NOMO-1 treated with DMSO at 0.1 percent for 48 hours (cell line): Measurements from ENCODE around the gene AUH.

Experiments
- DNase-seq: peaks from one replicate; lab custom pipeline; 2025; ENCODE audit not compliant: unreplicated experiment; lab: John Stamatoyannopoulos, UW

The AUH gene

DNA sequence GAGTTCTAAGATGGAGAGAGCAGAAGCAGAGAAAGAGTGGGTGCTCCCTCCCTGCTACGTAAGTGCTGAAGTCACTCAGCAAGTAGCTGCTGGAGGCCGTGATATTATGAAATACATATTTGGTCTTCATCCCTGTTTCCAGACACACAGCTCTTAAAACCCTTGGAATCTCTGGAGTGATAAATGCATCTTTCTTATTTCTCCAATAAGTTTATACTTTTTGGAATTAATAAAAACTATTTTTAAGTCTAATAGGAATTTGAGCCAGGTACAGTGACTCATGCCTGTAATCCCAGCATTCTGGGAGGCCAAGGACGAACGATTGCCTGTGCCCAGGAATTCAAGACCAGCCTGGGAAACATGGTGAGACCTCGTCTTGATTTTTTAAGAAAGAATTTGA lies 60.6 kb downstream of the AUH start:
- no peak for DNase-seq

DNA sequence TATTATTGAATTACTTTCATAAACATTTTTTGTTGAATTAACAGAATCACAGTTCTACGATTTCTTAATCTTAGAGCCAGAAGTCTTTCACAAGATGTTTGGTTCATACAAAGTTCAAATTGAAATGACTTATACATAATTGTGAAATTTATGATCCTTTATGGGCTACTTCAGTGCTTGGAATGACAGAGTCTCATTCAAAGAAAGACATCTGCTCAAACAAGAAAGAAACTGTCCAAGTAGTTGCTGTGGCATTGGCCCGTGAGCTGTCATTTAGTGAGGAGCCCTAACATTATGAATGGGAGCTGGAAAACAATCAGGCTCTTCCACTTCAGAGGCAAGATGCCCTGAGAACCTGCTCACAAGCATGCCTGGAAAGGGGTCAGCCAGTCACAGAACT lies 63.4 kb downstream of the AUH start:
- peak; percentile 36 for DNase-seq

DNA sequence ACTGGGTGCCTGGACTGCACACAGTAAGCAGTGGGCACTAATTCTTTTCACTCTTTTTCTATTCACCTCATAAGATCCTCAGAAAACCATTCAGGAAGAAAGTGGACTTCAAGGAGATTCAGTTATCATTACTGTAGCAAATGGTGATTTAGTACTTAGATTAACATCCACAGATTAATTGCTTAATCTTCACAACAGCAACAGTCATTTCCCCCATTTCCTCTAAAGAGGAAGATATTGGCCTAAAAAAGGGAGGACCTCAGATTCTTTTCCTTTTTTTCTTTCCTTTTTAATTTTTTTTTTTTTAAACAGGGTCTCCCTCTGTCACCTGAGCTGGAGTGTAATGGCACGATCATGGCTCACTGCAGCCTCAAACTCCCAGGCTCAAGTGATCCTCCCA lies 64.4 kb downstream of the AUH start:
- peak; percentile 7 for DNase-seq

DNA sequence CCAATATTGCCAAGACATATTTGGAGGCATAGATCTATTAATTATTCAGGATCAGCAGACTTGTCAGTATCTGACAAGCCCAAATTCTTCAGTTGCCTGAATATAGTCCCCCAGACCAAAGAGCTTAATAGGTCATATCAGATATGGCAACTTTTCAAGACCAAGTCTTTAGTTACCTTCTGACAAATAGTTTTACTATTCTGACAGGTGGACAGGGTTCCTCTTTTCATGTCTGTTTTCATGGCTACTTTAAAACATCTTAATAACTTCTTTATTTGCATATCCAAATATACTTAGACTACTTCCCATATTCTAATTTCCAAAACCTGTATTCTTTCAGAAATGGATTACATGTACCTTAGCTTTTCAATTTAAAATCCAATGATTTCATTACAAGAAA lies 65.4 kb downstream of the AUH start:
- DNase-seq, result peak; percentile 4

DNA sequence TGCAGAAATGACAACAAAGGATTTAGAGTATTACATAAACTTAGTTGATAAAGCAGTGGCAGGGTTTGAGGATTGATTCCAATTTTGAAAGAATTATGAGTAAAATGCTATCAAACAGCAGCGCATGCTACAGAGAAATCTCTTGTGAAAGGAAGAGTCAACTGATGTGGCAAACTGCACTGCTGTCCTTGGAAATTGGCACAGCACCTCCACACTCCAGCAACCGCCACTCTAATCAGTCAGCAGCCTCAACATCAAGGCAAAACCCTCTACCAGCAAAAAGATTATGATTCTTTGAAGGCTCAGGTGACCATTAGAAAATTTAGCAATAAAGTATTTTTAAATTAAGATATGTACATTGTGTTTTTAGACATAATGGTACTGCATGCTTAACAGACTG lies 66.4 kb downstream of the AUH start:
- DNase-seq, result no peak

DNA sequence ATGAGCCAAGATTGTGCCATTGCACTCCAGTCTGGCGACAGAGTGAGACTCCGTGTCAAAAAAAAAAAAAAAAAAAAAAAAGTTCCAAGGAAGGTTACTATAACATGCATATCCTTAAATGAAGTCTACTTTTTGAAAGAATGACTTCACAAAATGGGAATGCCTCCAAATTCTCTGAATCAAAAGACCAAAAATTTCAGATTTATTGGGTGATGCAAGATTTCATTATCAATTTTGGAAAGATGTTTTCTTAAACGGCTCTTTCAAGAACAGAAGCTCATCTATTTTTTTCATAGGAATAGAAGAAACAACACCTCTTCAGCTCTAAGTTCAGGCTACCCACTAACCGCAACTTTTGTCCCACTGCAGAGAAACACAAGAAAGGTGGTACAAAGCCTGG lies 69.9 kb downstream of the AUH start:
- DNase-seq, result no peak

DNA sequence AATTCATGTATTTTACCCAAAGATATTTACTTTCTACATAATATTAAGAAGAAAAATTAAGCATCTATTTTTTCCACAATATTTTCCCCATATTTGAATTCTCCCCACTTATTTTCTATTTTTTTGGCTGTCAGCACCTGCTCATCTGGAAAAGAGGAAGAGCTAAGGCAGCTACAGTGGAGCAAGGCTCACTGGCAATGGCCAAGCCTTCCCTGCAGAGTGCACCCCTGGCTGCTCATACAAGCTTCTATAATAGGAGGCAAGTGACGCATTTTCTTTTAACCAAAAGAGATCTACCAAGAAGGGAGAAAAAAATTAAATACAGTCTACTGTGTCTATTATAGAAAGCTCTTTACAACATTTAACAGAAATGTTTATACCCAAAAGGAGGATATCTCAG lies 72.5 kb downstream of the AUH start:
- no peak for DNase-seq

DNA sequence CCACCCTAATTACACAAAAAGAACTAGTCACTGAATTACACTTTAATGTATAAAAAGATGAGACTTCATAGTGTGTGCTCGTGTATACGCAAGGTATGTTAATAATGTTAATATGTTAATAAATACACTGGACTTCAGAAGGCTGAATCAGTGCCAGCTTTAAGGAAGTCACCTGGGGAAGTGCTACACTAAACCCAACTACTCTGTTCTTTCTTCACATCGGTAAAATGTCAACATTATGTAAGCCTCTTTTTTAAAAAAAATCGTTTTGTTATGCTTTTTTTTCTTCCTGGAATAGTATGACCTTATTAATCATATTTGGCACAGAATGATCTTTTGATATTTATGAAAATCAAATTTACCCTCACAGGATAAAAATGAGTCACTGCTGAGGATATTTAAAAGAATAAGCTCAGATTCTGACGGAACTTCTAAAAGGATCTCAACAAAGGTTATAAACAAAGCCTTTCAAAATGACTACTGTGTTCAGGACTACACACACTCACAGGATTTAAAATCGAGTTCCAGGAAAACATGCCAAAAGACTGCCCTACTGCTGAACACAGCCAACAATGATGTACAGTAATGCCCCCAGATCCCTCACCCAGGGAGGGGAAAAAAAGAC lies 75.9 kb downstream of the AUH start:
- no peak for DNase-seq

DNA sequence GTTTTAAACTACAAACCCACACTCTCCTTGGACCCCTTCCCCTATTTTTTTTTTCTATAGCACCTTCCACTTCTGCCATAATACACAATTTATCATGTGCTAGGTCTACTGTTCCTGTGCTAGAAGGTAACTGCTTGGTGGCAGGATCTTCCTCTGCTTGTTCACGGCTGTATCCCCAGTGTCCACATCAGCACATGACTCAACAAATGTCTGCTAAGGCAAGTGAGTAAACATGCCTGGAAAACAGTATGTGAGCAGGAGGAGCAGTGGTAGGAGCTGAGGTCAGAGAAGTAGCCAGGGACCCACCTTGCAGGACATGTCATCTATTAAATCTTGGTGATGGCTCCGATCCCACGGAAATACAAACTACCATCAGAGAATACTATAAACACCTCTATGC lies 79.4 kb downstream of the AUH start:
- DNase-seq, result no peak

DNA sequence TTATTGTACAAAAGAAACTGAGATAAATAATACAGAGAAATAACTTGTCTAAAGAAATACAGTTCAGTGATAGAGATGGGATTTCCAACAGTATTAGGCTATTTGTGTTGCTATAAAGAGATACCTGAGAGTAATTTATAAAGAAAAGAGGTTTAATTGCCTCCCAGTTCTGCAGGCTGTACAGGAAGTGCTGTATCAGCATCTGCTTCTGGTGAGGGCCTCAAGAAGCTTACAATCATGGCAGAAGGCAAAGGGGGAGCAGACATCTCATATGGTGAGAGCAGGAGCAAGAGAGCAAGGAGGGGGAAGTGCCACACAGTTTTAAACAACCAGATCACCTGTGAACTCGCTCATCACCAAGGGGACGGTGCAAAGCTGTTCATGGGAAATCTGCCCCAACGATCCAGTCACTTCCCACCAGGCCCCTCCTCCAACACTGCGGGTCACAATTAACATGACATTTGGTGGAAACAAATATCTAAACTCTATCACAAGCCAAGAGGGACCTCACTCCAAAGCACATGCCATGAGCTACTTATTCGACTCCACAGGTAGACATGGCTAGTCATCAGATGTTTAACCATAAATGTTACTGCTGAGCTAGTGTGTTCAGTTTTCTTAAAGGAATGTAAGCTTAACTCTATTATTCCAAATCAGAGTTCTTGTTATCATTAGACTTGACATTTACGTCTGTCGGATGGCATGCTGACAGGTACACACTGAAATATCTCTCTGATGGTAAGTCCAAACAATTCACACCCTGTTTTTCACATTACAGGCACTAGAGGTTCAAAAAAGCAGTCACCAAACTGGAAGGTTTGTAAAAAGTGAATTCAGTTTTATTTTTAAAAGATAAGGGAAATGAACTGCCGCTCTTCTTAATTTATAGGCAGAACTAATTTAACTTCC lies 82.2 kb downstream of the AUH start:
- DNase-seq, result no peak

DNA sequence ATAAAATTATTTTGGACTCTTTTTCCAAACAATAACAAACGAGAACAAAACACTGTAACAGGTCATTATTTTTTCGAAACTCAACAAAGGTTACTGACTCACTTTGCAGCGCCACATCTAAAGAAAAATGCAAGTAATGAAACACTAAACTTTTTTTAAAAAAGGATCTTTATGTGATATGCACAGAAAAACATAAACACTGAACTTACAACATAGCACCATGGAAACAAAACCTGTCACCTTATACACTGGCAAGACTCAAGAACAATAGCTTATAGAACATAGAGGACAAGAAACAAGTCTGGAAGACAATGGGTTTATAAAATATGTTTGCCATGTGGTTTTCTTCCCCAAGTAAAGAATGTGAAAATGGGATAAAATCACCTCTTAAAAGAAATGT lies 85.2 kb downstream of the AUH start:
- DNase-seq, result no peak

DNA sequence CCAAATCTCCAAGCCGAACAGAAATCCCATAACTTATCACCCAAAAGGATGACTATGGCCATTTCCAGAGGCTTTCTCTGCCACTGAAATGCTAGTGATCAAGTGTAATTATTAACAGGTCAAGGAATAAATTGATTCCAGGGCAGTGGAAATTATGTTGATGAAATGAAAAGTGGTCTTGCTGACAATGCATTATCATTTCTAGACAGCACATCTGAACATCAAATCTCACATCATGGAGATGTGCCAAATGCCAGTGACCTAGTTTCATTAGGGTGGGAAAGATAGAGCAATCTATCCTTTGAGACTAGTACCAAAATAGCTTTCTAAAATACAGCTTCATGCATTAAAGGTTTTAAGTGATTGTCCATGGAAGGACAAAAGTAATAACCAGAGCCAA lies 86.1 kb downstream of the AUH start:
- no peak for DNase-seq

DNA sequence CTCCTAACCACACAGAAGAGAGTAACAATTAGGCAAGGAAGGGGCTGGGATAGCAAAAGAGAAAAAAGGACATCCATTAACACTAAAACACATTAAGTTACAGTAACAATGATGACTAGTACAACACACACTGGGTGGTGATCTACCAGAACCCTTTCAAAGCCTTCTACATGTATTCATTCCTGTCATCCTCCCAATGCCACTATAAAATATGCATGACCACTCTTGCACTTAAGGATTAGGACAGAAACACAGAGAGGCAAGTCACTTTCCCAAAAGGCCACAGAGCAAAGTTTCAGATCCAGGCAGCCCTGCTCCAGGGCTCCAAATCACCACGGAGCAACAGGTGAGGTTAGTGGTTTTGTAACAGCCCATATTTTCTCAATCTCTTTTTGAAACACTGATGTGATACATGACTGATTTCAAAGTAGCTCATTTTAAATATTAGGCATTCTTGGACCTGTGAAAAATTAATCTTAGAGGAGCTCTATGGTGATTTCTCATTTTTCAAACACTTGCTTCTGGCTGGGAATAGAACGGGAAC lies 86.7 kb downstream of the AUH start:
- DNase-seq, result no peak

DNA sequence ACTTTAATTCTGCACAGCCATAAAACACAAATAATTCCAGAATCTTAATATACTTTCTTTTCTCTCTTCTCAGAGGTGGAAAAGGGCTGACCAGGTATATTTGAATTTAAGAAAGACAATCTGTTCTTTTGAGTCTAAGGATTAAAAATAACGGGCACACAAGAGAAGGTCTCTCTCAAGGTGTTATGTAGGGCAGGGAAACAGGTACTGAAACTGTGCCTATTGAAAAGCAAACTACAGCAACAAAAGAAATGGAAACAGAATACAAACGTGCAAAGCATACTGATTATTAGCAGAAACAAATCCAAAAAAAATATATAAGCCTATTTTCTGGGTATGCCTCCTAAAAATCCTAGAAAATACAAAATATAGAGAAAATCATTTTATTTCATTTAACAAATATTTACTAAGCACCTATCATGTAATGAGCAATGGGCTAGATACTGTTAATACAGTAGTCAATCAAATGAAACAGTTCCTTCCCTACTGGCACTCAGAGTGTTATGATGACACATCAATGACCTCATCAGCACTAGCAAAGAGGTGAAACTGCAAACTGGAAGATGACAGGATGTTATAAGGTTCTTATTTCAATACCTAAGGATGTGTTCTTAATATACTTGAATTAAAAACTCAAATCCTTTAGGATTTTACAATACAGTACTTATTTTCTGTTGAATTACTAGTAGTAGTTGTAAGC lies 87.7 kb downstream of the AUH start:
- DNase-seq, result no peak

DNA sequence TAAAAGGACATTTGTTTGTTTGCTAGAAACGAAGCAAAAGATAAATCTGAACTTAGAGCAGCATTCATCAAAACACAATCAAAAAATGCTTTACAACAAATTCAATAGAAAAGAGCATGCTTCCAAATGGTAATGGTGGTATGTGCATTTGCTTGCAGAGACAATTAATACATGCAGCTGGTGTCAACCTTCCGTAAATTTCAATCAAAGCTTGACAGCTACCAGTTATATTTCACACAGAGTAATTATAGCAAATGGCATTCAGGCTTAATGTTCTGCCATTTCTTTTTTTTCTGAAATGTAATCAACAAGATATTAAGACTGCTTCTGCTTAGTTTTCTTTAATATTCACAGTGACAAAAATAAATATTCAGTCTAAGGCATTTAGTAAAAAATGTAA lies 90.6 kb downstream of the AUH start:
- DNase-seq, result no peak

DNA sequence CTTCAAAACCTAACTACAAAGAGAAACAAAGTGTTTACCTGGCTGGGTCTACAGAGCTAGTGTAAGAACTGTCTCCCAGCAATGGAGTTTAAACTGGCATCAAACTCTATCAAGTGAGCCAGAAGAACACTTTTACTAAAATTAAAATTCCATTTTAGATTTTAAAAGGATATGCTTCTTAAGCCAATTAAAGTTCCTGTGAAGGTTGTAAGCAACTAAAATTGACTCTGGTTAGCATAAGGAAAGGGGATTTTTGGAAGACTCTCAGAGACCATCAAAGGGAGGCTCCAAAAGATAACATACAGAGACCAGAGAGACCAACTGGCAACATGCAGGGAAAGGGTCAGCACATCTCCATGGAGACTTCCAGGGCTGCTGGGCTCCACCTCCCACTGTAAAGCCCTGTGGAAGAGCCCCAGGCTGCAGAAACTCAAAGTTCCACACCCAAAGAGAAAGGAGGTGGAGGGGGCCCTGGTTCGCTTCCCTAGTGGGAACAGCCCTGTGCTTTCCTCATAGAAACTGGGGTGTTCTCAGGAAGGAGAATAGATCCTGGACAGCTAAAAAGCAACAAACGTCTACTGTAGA lies 91.7 kb downstream of the AUH start:
- no peak for DNase-seq

DNA sequence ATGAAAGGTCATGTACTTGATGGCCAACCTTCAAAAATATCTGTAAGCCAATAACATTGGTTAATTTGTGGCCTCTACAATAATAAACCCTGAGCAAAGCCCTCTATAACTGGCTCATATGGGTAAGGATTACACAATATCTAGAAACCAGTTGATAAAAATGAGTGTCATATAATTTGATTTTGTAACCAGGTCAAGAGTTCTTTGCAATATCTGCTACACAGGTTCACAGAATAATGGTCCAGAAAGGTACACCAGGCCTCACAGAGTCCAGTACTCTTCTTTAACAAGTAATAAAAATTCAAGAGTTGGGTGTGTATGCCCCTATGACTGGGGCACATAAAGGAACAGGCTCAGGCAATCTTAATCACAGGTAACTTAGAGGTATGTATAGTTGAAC lies 95.3 kb downstream of the AUH start:
- DNase-seq, result no peak

DNA sequence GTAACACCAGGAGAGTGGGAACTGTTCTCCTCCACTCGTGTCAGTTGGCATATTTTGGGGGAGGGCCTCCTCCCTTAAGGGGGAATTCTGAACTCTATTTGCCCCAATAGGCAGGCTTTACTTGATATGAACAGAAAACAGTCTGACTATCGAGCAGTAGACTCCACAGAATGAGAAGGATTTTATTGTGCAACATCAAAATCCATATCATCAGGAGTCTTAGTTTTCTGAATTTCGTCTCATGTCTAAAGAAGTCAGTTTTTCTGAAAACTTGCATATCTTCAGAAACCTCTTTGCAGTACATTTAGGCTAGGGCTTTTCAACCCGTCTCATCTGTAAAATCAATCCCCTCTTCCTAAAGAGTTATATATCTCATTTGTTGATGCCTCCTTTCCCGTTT lies 96.2 kb downstream of the AUH start:
- no peak for DNase-seq

DNA sequence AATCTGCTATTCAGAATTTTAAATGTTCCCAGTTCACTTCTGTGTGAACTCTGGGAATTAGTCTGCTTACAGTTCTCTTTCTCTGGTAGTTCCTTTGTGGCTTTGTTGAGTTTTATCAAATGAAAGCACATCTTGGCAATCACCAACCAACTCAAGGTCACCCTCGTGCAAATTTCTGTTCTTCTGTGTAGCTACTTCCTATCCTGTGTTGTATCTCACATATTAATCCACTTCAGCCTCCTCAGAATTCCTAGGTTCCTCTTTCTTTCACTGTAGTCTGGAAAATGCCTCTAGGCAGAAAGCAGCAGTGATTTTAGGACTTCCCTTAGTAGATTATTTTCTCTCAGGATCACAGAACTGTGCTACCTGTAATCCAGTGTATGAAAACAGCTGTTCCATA lies 100.3 kb downstream of the AUH start:
- DNase-seq, result no peak

DNA sequence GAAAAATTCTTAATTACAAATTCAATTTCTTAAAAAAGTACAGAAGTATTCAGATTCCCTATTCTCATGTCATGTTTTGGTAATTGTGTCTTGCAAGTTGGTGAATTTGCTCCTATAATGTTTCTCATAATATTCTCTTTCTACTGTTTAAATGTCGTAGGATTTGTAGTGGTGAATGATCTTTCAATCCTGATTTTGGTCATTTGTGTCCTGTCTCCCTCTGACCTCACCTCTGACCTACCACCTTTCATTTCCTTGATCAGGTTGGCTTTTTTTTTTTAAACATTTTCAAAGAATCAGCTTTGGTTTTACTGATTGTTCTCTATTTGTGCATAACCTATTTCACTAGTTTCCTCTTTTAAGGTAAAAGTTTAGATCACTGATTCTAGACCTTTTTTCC lies 102.6 kb downstream of the AUH start:
- DNase-seq, result no peak

DNA sequence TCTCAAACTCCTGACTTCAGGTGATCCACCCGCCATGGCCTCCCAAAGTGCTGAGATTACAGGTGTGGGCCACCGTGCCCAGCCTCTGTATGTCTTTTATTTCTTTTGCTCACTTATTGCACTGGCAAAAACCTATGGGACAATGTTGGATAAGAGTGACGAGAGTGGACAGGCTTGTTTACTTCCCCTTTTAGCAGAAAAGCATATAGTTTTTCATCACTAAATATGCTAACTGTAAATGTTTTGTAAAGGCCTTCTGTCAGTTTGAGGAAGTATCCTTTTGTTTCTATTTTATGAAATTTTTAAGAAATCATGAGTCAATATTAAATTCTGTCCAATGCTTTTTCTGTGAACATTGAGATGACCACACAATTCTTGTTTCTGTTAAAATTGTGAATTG lies 103.3 kb downstream of the AUH start:
- DNase-seq, result peak; percentile 66

DNA sequence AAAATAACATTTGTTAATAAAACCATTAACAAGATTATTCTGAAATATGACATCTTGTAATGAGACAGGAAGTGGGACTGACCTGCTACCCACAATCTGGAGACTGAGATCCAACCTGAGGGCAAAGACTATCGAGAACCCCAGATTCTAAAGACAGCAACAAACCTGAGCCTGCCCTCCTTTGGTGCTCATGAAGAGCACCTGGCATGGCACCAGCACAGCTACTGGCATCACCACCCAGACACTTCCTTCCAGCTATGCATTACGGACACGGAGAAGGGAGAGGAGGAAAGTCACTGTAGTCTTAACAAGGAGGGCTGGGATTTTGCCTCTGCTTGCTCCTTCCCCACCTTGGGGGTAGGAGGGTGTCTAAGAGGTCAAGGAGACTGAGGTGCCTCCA lies 105.5 kb downstream of the AUH start:
- no peak for DNase-seq
